Neural cell (in vitro differentiated cells): ENCODE results near the gene GUCY2F. TPM values are rescaled to one million over a fixed set of nuclear protein-coding genes. Genes with fewer than 3 reads are reported as not detected.

Experiments used
- H2AFZ ChIP-seq: fragments of 200-600, 300-800 bp; sonication (generic), shearing (Covaris generic); 2 replicates; pipeline ENCODE4 v1.6.0; 2014; ENCODE audit warnings: low read depth, mild to moderate bottlenecking, antibody characterized with exemption, low read length, moderate library complexity
- H3F3A ChIP-seq: fragments of 200-600 bp; shearing (Covaris generic); 2 replicates; pipeline ENCODE4 v1.6.1; 2016; ENCODE audit warnings: mild to moderate bottlenecking, moderate library complexity, mixed read lengths, antibody characterized with exemption, low read length; ENCODE audit not compliant: insufficient read depth, poor library complexity, severe bottlenecking
- H3K27ac ChIP-seq: fragments of 200-600, 300-800 bp; sonication (generic), shearing (Covaris generic); 2 replicates; pipeline ENCODE4 v1.5.1; 2014; ENCODE audit warnings: mild to moderate bottlenecking, low read length, moderate library complexity
- H3K27me3 ChIP-seq: fragments of 300-800, 200-600 bp; sonication (generic), shearing (Covaris generic); 2 replicates; pipeline ENCODE4 v1.6.0; 2014; ENCODE audit warnings: mild to moderate bottlenecking, low read depth, low read length, moderate library complexity; ENCODE audit not compliant: insufficient read depth
- H3K36me3 ChIP-seq: fragments of 300-800, 200-600 bp; sonication (generic), shearing (Covaris generic); 2 replicates; pipeline ENCODE4 v1.5.1; 2014; ENCODE audit warnings: mild to moderate bottlenecking, antibody characterized with exemption, low read length, moderate library complexity; ENCODE audit not compliant: insufficient read depth
- H3K4me2 ChIP-seq: fragments of 300-800, 200-600 bp; sonication (generic), shearing (Covaris generic); 2 replicates; pipeline ENCODE4 v1.6.0; 2014; ENCODE audit warnings: mild to moderate bottlenecking, low read length
- H3K4me3 ChIP-seq: fragments of 300-800, 200-600 bp; sonication (generic), shearing (Covaris generic); 2 replicates; pipeline ENCODE4 v1.5.1; 2014; ENCODE audit warnings: mild to moderate bottlenecking, low read length, moderate library complexity
- H3K79me2 ChIP-seq: fragments of 200-600 bp; shearing (Covaris generic); replicated peaks from 2 replicates; pipeline ENCODE4 v1.6.0; 2014; ENCODE audit warnings: mild to moderate bottlenecking, low read length, moderate library complexity; ENCODE audit not compliant: insufficient read depth
- H3K9ac ChIP-seq: fragments of 300-800, 200-600 bp; sonication (generic), shearing (Covaris generic); 2 replicates; pipeline ENCODE4 v1.6.1; 2016; ENCODE audit warnings: mild to moderate bottlenecking, low read length, mixed read lengths
- H3K9me2 ChIP-seq: fragments of 200-600 bp; shearing (Covaris generic); 2 replicates; pipeline ENCODE4 v1.6.1; 2016; ENCODE audit warnings: mild to moderate bottlenecking, low read length, mixed read lengths; ENCODE audit not compliant: insufficient read depth
- H3K9me3 ChIP-seq: fragments of 200-600, 300-800 bp; sonication (generic), shearing (Covaris generic); 2 replicates; pipeline ENCODE4 v1.6.1; 2016; ENCODE audit warnings: mild to moderate bottlenecking, mixed run types, low read length, moderate library complexity, mixed read lengths
- H4K20me1 ChIP-seq: fragments of 200-600 bp; shearing (Covaris generic); 2 replicates; pipeline ENCODE4 v1.6.1; 2016; ENCODE audit warnings: mild to moderate bottlenecking, mixed run types; ENCODE audit not compliant: insufficient read depth
- CTCF ChIP-seq: fragments of 450-650 bp; IDR thresholded peaks from 2 replicates; pipeline ENCODE4 v1.5.1; 2014; ENCODE audit warnings: antibody characterized with exemption, mild to moderate bottlenecking, moderate library complexity; ENCODE audit not compliant: poor library complexity, severe bottlenecking
- EP300 ChIP-seq: fragments of 450-650 bp; conservative IDR thresholded peaks from 2 replicates; pipeline ENCODE4 v1.6.1; 2014; ENCODE audit warnings: antibody characterized with exemption, mild to moderate bottlenecking, moderate library complexity; ENCODE audit not compliant: poor library complexity, severe bottlenecking
- EZH2 ChIP-seq: fragments of 200-600, 300-800 bp; shearing (Covaris generic), sonication (generic); IDR thresholded peaks from 2 replicates; pipeline ENCODE4 v1.6.1; 2014; ENCODE audit warnings: antibody characterized with exemption, low read length, borderline replicate concordance, mild to moderate bottlenecking; ENCODE audit not compliant: insufficient read depth, poor library complexity, severe bottlenecking
- MXI1 ChIP-seq: fragments of 450-650 bp; conservative IDR thresholded peaks from 2 replicates; pipeline ENCODE4 v1.6.1; 2014; ENCODE audit warnings: antibody characterized with exemption, mild to moderate bottlenecking; ENCODE audit not compliant: poor library complexity, severe bottlenecking
- POLR2AphosphoS5 ChIP-seq: IDR thresholded peaks from 2 replicates; pipeline ENCODE4 v1.6.1; 2012
- RAD21 ChIP-seq: fragments of 450-650 bp; conservative IDR thresholded peaks from 2 replicates; pipeline ENCODE4 v1.6.1; 2014; ENCODE audit warnings: antibody characterized with exemption, mild to moderate bottlenecking, moderate library complexity
- SMC3 ChIP-seq: fragments of 450-650 bp; conservative IDR thresholded peaks from 2 replicates; pipeline ENCODE4 v1.6.1; 2014; ENCODE audit warnings: antibody characterized with exemption, mild to moderate bottlenecking, moderate library complexity; ENCODE audit not compliant: poor library complexity
- TAF1 ChIP-seq: IDR thresholded peaks from 2 replicates; pipeline ENCODE4 v1.6.1; 2012; ENCODE audit warnings: low read depth
- polyA plus RNA-seq: library from polyadenylated mRNA; depleted of rRNA; stranded (reverse); fragments of >200 nt; gene quantifications from 2 replicates; pipeline ENCODE4 v1.2.3, GENCODE V29; 2014
- TF ChIP-seq, protein P1 (sequence below): IDR thresholded peaks from 2 replicates; pipeline ENCODE4 v1.6.1; 2012; ENCODE audit warnings: borderline replicate concordance

GUCY2F gene
- polyA plus RNA-seq, 1 donor from 2014 or later = not detected

GRCh38 chrX:109472939-109473735 is 8.7 kb downstream of the GUCY2F start:
- Histone ChIP-seq H3K4me2 (no peak overlapping the region), H3K9ac (no peak overlapping the region), H4K20me1 (no peaks in the 10 kb centered on the region), H3K27ac (no peak overlapping the region), H2AFZ (no peak overlapping the region), H3K9me3 (no peaks in the 10 kb centered on the region), H3K4me3 (no peak overlapping the region), H3K36me3 (no peaks in the 10 kb centered on the region), H3K79me2 (no peaks in the 10 kb centered on the region), H3K9me2 (no peaks in the 10 kb centered on the region), H3K27me3 (no peaks in the 10 kb centered on the region), H3F3A (no peaks in the 10 kb centered on the region)
- TF ChIP-seq TAF1 = no peak
- no peak for TF ChIP-seq SMC3
- TF ChIP-seq EP300 = no peak
- no peak for TF ChIP-seq POLR2AphosphoS5
- no peak for TF ChIP-seq EZH2
- TF ChIP-seq, protein P1, sequence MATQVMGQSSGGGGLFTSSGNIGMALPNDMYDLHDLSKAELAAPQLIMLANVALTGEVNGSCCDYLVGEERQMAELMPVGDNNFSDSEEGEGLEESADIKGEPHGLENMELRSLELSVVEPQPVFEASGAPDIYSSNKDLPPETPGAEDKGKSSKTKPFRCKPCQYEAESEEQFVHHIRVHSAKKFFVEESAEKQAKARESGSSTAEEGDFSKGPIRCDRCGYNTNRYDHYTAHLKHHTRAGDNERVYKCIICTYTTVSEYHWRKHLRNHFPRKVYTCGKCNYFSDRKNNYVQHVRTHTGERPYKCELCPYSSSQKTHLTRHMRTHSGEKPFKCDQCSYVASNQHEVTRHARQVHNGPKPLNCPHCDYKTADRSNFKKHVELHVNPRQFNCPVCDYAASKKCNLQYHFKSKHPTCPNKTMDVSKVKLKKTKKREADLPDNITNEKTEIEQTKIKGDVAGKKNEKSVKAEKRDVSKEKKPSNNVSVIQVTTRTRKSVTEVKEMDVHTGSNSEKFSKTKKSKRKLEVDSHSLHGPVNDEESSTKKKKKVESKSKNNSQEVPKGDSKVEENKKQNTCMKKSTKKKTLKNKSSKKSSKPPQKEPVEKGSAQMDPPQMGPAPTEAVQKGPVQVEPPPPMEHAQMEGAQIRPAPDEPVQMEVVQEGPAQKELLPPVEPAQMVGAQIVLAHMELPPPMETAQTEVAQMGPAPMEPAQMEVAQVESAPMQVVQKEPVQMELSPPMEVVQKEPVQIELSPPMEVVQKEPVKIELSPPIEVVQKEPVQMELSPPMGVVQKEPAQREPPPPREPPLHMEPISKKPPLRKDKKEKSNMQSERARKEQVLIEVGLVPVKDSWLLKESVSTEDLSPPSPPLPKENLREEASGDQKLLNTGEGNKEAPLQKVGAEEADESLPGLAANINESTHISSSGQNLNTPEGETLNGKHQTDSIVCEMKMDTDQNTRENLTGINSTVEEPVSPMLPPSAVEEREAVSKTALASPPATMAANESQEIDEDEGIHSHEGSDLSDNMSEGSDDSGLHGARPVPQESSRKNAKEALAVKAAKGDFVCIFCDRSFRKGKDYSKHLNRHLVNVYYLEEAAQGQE = no peak
- no peak for TF ChIP-seq RAD21
- no peak for TF ChIP-seq MXI1
- TF ChIP-seq CTCF = no peak

GRCh38 chrX:109464231-109464630 is 17.7 kb downstream of the GUCY2F start:
- Histone ChIP-seq H3K36me3 (no peaks in the 10 kb centered on the region), H3K9ac (no peak overlapping the region), H3K4me2 (no peak overlapping the region), H3K4me3 (no peak overlapping the region), H4K20me1 (no peaks in the 10 kb centered on the region), H3K9me2 (no peaks in the 10 kb centered on the region), H3K27me3 (no peaks in the 10 kb centered on the region), H3K27ac (no peak overlapping the region), H3K79me2 (no peaks in the 10 kb centered on the region), H2AFZ (no peak overlapping the region), H3F3A (no peaks in the 10 kb centered on the region), H3K9me3 (no peaks in the 10 kb centered on the region)
- TF ChIP-seq RAD21 (no peak), SMC3 (no peak), MXI1 (no peak), CTCF (no peak), EZH2 (no peak), EP300 (no peak), TAF1 (no peak), POLR2AphosphoS5 (no peak)
- TF ChIP-seq, protein P1 = no peak
